Tibial artery (tissue), 4 donors: ENCODE results near the gene RPL10.

ENCODE experiments used
- DNase-seq, 2 donors: peaks; one replicate each; pipeline ENCODE4 v3.0.0-alpha.2; 2019
- H3K27ac ChIP-seq, 2 donors: fragments of 200-600 bp; sonication (generic) in 1 of 2; 1 replicate in 1 of 2; 2 replicates in 1 of 2; pipeline ENCODE4 v1.5.1; 2018 to 2019; ENCODE audit warnings: mild to moderate bottlenecking in 1 of 2
- H3K27me3 ChIP-seq, 2 donors: fragments of 200-600 bp; sonication (generic) in 1 of 2; one replicate each; pipeline versions ENCODE4 v1.5.1 to v1.6.0; 2016 to 2019
- H3K36me3 ChIP-seq, 3 donors: fragments of 200-600 bp; sonication (generic) in 2 of 3; one replicate each; pipeline ENCODE4 v1.5.1; 2016 to 2019; ENCODE audit warnings: mild to moderate bottlenecking in 2 of 3
- H3K4me1 ChIP-seq, 4 donors: fragments of 200-600 bp; sonication (generic) in 2 of 4; 1 replicate in 3 of 4; 2 replicates in 1 of 4; pipeline ENCODE4 v1.5.1; 2016 to 2019
- H3K4me3 ChIP-seq, 2 donors: fragments of 200-600 bp; sonication (generic) in 1 of 2; 1 replicate in 1 of 2; 2 replicates in 1 of 2; pipeline ENCODE4 v1.5.1; 2018 to 2019; ENCODE audit warnings: mild to moderate bottlenecking in 2 of 2
- H3K9me3 ChIP-seq, 3 donors: fragments of 200-600 bp; sonication (generic) in 1 of 3; one replicate each; pipeline ENCODE4 v1.5.1; 2016 to 2019
- intact Hi-C: fragments of 100-400 bp; cut with DNase I; formaldehyde crosslinking; loops from one replicate; pipeline ENCODE4 v1.15.0; 2023; ENCODE audit warnings: low total_unique reads
- TF ChIP-seq, protein P1 (sequence below), 2 experiments: fragments of 200-600 bp in 1 of 2; fragments of 450-650 bp in 1 of 2; IDR thresholded peaks; one replicate each; pipeline ENCODE4 v1.5.1; 2017 to 2019; ENCODE audit warnings: antibody characterized with exemption in 2 of 2, mild to moderate bottlenecking in 1 of 2, moderate library complexity in 1 of 2

RPL10 gene

DNA sequence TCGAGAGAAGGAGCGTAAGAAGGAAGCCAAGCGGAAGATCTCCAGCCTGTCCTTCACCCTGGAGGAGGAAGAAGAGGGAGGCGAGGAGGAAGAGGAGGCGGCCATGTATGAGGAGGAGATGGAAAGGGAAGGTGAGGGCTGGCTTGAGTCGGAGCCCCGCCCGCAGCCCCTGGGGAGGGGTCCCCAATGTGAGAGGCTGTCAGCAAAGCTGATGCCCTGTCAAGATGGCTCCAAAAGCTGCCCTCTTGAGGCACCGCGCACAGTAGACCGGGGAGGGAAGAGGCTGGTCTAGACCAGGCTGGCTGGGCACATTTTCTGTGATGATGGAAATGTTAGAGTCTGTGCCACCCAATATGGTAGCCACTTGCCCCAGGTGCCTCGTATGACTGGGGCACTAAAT, 48.3 kb downstream of the RPL10 start:
- Histone ChIP-seq H3K36me3 (peaks cover 16 to 48% (median 35%) of the 10 kb centered on the region in 3 donors), H3K9me3 (no peaks in the 10 kb centered on the region), H3K4me1 (peaks cover 0 to 22% (median 11%) of the 10 kb centered on the region in 4 donors), H3K27ac (no peak overlapping the region), H3K4me3 (no peak overlapping the region), H3K27me3 (no peaks in the 10 kb centered on the region)
- TF ChIP-seq, protein P1, sequence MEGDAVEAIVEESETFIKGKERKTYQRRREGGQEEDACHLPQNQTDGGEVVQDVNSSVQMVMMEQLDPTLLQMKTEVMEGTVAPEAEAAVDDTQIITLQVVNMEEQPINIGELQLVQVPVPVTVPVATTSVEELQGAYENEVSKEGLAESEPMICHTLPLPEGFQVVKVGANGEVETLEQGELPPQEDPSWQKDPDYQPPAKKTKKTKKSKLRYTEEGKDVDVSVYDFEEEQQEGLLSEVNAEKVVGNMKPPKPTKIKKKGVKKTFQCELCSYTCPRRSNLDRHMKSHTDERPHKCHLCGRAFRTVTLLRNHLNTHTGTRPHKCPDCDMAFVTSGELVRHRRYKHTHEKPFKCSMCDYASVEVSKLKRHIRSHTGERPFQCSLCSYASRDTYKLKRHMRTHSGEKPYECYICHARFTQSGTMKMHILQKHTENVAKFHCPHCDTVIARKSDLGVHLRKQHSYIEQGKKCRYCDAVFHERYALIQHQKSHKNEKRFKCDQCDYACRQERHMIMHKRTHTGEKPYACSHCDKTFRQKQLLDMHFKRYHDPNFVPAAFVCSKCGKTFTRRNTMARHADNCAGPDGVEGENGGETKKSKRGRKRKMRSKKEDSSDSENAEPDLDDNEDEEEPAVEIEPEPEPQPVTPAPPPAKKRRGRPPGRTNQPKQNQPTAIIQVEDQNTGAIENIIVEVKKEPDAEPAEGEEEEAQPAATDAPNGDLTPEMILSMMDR (IDR thresholded peaks at IDR 0.05): no peak
- DNase-seq: no peak
- intact Hi-C loops: no loop called here

DNA sequence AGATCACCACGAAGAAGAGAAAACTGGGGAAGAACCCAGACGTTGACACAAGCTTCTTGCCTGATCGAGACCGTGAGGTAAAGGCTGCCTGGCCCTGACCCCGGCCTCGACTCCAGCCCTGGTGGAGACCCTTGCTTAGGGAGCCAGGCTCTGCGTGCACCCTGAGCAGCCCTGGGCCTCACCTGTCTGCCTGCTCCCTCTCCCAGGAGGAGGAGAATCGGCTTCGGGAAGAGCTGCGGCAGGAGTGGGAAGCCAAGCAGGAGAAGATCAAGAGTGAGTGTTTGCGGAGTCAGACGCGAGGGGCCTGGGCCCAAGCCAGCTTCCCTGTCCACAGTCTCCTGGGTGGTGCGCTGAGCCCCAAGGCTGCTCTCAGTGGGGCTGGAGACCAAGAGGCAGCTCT, 50.3 kb downstream of the RPL10 start:
- Histone ChIP-seq H3K4me3 (no peak overlapping the region), H3K27me3 (no peaks in the 10 kb centered on the region), H3K9me3 (no peaks in the 10 kb centered on the region), H3K4me1 (peaks cover 0 to 19% (median 11%) of the 10 kb centered on the region in 4 donors), H3K36me3 (peaks cover 12 to 30% (median 23%) of the 10 kb centered on the region in 3 donors), H3K27ac (no peak overlapping the region)
- TF ChIP-seq, protein P1 (IDR thresholded peaks at IDR 0.05): no peak
- intact Hi-C loops: no loop called here
- DNase-seq: no peak

DNA sequence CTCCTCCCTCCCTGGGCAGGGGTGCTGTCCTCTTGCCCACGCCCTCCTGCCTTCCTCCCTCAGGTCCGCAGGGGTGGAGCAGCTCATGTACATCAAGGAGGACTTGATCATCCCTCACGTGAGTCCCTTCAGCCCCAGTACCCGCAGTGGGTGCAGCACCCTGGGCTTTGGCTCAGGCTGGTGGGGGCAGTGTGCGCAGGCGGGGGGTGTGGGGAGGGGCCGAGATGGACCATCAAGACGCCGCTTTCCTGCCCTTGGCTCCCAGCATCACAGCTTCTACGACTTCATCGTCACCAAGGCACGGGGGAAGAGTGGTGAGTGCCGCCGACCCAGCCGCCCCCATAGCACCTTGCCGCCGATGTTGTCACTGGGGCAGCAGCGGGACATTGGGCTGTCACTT, 51.4 kb downstream of the RPL10 start:
- H3K36me3 ChIP-seq: peaks cover 12 to 30% (median 23%) of the 10 kb centered on the region in 3 donors
- intact Hi-C loops: no loop called here

DNA sequence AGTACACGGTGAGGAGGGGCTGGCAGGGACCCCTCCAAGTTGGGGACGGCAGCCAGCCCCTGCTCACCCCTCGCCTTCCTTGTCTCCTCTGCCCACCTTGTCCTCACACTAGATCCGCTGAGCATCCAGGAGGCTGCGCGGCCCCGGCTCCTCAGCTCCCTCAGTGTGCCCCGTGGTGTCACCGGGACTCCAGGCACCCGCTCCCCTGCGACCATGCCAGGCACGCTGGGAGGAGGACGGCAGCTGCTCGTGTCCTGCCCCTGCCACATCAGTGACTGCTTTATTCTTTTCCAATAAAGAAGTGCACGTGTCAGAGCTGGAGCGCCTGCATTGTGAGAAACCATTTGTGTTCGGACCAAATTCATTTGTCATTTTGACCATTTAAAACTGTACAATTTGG, 52.1 kb downstream of the RPL10 start:
- no peaks in the 10 kb centered on the region for H3K27me3 ChIP-seq
- H3K27ac ChIP-seq: no peak overlapping the region
- no peak for DNase-seq
- peaks cover 12 to 30% (median 23%) of the 10 kb centered on the region in 3 donors for H3K36me3 ChIP-seq
- no peak overlapping the region for H3K4me3 ChIP-seq
- intact Hi-C loops: no loop called here
- TF ChIP-seq, protein P1 (IDR thresholded peaks at IDR 0.05): no peak
- H3K4me1 ChIP-seq: peaks cover 0 to 8% (median 4%) of the 10 kb centered on the region in 4 donors
- no peaks in the 10 kb centered on the region for H3K9me3 ChIP-seq

More for the DNA sequence above, 51.4 kb downstream of the RPL10 start:
- DNase-seq: no peak
- Histone ChIP-seq H3K27me3 (no peaks in the 10 kb centered on the region), H3K4me3 (no peak overlapping the region), H3K9me3 (no peaks in the 10 kb centered on the region), H3K27ac (no peak overlapping the region), H3K4me1 (peaks cover 0 to 15% (median 10%) of the 10 kb centered on the region in 4 donors)
- TF ChIP-seq, protein P1 (IDR thresholded peaks at IDR 0.05): no peak
